SIG-M5 treated with dmso at 0.1 percent for 504 hours (cell line): ENCODE results near the gene THSD4.

Source experiments
- DNase-seq: peaks from one replicate; lab custom pipeline; 2025; ENCODE audit not compliant: unreplicated experiment; lab: John Stamatoyannopoulos, UW

THSD4 gene

GRCh38 chr15:71338265-71338664 is 223.0 kb downstream of the THSD4 start:
- no peak for DNase-seq

- DNase-seq, result no peak
Measured at GRCh38 chr15:71338827-71339542, 223.7 kb downstream of the THSD4 start.

- no peak for DNase-seq
Measured at GRCh38 chr15:71341811-71342550, 226.7 kb downstream of the THSD4 start.

GRCh38 chr15:71342658-71343057 is 227.4 kb downstream of the THSD4 start:
- DNase-seq, result no peak

- DNase-seq, result no peak
Measured at GRCh38 chr15:71344316-71344715, 229.0 kb downstream of the THSD4 start.

GRCh38 chr15:71345186-71345585 is 229.9 kb downstream of the THSD4 start:
- no peak for DNase-seq

GRCh38 chr15:71346464-71346863 is 231.2 kb downstream of the THSD4 start:
- no peak for DNase-seq

- peak; percentile 1 for DNase-seq
Measured at GRCh38 chr15:71348597-71348996, 233.3 kb downstream of the THSD4 start.

- DNase-seq, result no peak
Measured at GRCh38 chr15:71349336-71349735, 234.1 kb downstream of the THSD4 start.

GRCh38 chr15:71349736-71350526 is 234.7 kb downstream of the THSD4 start:
- no peak for DNase-seq

GRCh38 chr15:71350622-71351378 is 235.5 kb downstream of the THSD4 start:
- no peak for DNase-seq

- no peak for DNase-seq
Measured at GRCh38 chr15:71352125-71352524, 236.9 kb downstream of the THSD4 start.

- DNase-seq, result no peak
Measured at GRCh38 chr15:71352765-71353164, 237.5 kb downstream of the THSD4 start.

- DNase-seq, result no peak
Measured at GRCh38 chr15:71353171-71353570, 237.9 kb downstream of the THSD4 start.

GRCh38 chr15:71355268-71355667 is 240.0 kb downstream of the THSD4 start:
- no peak for DNase-seq

- no peak for DNase-seq
Measured at GRCh38 chr15:71357321-71357732, 242.1 kb downstream of the THSD4 start.

- no peak for DNase-seq
Measured at GRCh38 chr15:71357967-71358366, 242.7 kb downstream of the THSD4 start.

- no peak for DNase-seq
Measured at GRCh38 chr15:71359246-71359645, 244.0 kb downstream of the THSD4 start.

GRCh38 chr15:71362556-71362955 is 247.3 kb downstream of the THSD4 start:
- DNase-seq, result no peak

- no peak for DNase-seq
Measured at GRCh38 chr15:71362987-71363968, 248.0 kb downstream of the THSD4 start.
